Neural progenitor cell (in vitro differentiated cells): Measurements from ENCODE around the gene TSPAN18. TPM values are rescaled to one million over a fixed set of nuclear protein-coding genes. Genes with fewer than 3 reads are reported as not detected.

Source experiments
- DNase-seq: peaks from one replicate; pipeline ENCODE4 v3.0.0-alpha.2; 2016; ENCODE audit warnings: low spot score
- H2AFZ ChIP-seq: fragments of 200-600 bp; sonication (generic); replicated peaks from 2 replicates; pipeline ENCODE4 v1.6.1; 2016; ENCODE audit warnings: antibody characterized with exemption
- H3F3A ChIP-seq: fragments of 200-600 bp; sonication (generic); 2 replicates; pipeline ENCODE4 v1.6.1; 2016; ENCODE audit warnings: antibody characterized with exemption, low read depth
- H3K27ac ChIP-seq: fragments of 200-600 bp; sonication (generic); 2 replicates; pipeline ENCODE4 v1.5.1; 2016; ENCODE audit warnings: mild to moderate bottlenecking
- H3K27me3 ChIP-seq: fragments of 200-600 bp; sonication (generic); 2 replicates; pipeline ENCODE4 v1.6.1; 2016; ENCODE audit warnings: mild to moderate bottlenecking, moderate library complexity
- H3K36me3 ChIP-seq: fragments of 200-600 bp; sonication (generic); 2 replicates; pipeline ENCODE4 v1.5.1; 2016
- H3K4me1 ChIP-seq: fragments of 200-600 bp; sonication (generic); 2 replicates; pipeline ENCODE4 v1.6.1; 2016; ENCODE audit warnings: mixed run types
- H3K4me2 ChIP-seq: fragments of 200-600 bp; sonication (generic); 2 replicates; pipeline ENCODE4 v1.6.1; 2016
- H3K4me3 ChIP-seq: fragments of 200-600 bp; sonication (generic); 2 replicates; pipeline ENCODE4 v1.5.1; 2016
- H3K79me2 ChIP-seq: fragments of 200-600 bp; sonication (generic); 2 replicates; pipeline ENCODE4 v1.6.1; 2016; ENCODE audit warnings: low read depth
- H3K9ac ChIP-seq: fragments of 200-600 bp; sonication (generic); 2 replicates; pipeline ENCODE4 v1.6.1; 2016
- H3K9me3 ChIP-seq: fragments of 200-600 bp; sonication (generic); 2 replicates; pipeline ENCODE4 v1.5.1; 2016; ENCODE audit warnings: low read depth
- H4K20me1 ChIP-seq: fragments of 200-600 bp; sonication (generic); 2 replicates; pipeline ENCODE4 v1.6.1; 2016; ENCODE audit warnings: low read depth
- H3K27ac Mint-ChIP-seq: 3 replicates; pipeline ENCODE4 v1.8.0; 2021; ENCODE audit warnings: mixed read lengths
- H3K27me3 Mint-ChIP-seq: 2 replicates; pipeline ENCODE4 v1.8.0; 2022; ENCODE audit warnings: low read depth, mild to moderate bottlenecking, inconsistent platforms, moderate library complexity, mixed read lengths; ENCODE audit not compliant: insufficient read depth
- H3K36me3 Mint-ChIP-seq: 3 replicates; pipeline ENCODE4 v1.8.0; 2021; ENCODE audit warnings: mixed read lengths
- H3K4me1 Mint-ChIP-seq: 3 replicates; pipeline ENCODE4 v1.8.0; 2021; ENCODE audit warnings: mixed read lengths
- H3K4me3 Mint-ChIP-seq: 3 replicates; pipeline ENCODE4 v1.8.0; 2021; ENCODE audit warnings: mild to moderate bottlenecking, moderate library complexity, mixed read lengths
- H3K9me3 Mint-ChIP-seq: 3 replicates; pipeline ENCODE4 v1.8.0; 2020; ENCODE audit warnings: mixed read lengths
- CTCF ChIP-seq: fragments of 200-600 bp; sonication (generic); IDR thresholded peaks from 2 replicates; pipeline ENCODE4 v1.5.1; 2017; ENCODE audit warnings: antibody characterized with exemption, mild to moderate bottlenecking
- EZH2 ChIP-seq: fragments of 200-600 bp; sonication (generic); IDR thresholded peaks from 2 replicates; pipeline ENCODE4 v1.6.1; 2017; ENCODE audit warnings: antibody characterized with exemption, mild to moderate bottlenecking, moderate library complexity
- EZH2phosphoT487 ChIP-seq: fragments of 200-600 bp; sonication (generic); IDR thresholded peaks from 2 replicates; pipeline ENCODE4 v1.6.1; 2017; ENCODE audit warnings: antibody characterized with exemption
- total RNA-seq: library from RNA; depleted of rRNA; stranded (reverse); fragments of >200 nt; gene quantifications from 2 replicates; pipeline ENCODE4 v1.2.3, GENCODE V29; 2015; ENCODE audit warnings: low replicate concordance

The TSPAN18 gene
- total RNA-seq, 1 donor from 2014 or later: 16.5 TPM

GRCh38 chr11:44946263-44946662, 219.5 kb downstream of the TSPAN18 start:
- peaks cover 61% of the 10 kb centered on the region for H3K4me1 ChIP-seq
- H3K27ac Mint-ChIP-seq: no peak overlapping the region
- no peak overlapping the region for H3K27ac ChIP-seq

GRCh38 chr11:44947114-44947513, 220.4 kb downstream of the TSPAN18 start:
- no peaks in the 10 kb centered on the region for H3K27me3 ChIP-seq
- Mint-ChIP-seq H3K27me3 (peaks cover 5% of the 10 kb centered on the region), H3K27ac (peak overlapping the region; percentile 17), H3K4me3 (no peak overlapping the region), H3K9me3 (no peaks in the 10 kb centered on the region), H3K36me3 (no peaks in the 10 kb centered on the region), H3K4me1 (peaks cover 69% of the 10 kb centered on the region)
- H2AFZ ChIP-seq: no peak overlapping the region
- H3K27ac ChIP-seq: peak overlapping the region; percentile 49
- H3K9ac ChIP-seq: no peak overlapping the region
- no peak for DNase-seq
- TF ChIP-seq EZH2phosphoT487: no peak
- TF ChIP-seq CTCF: no peak
- no peak for TF ChIP-seq EZH2
- H3K4me3 ChIP-seq: no peak overlapping the region
- peaks cover 69% of the 10 kb centered on the region for H3K4me1 ChIP-seq
- no peaks in the 10 kb centered on the region for H3K9me3 ChIP-seq
- peak overlapping the region; percentile 44 for H3K4me2 ChIP-seq
- H3F3A ChIP-seq: peaks cover 57% of the 10 kb centered on the region
- H3K36me3 ChIP-seq: no peaks in the 10 kb centered on the region
- H4K20me1 ChIP-seq: peaks cover 75% of the 10 kb centered on the region
- H3K79me2 ChIP-seq: peaks cover 84% of the 10 kb centered on the region

More at GRCh38 chr11:44946263-44946662, 219.5 kb downstream of the TSPAN18 start:
- no peak for DNase-seq
- H3F3A ChIP-seq: peaks cover 49% of the 10 kb centered on the region
- no peak overlapping the region for H3K9ac ChIP-seq
- Mint-ChIP-seq H3K4me3 (no peak overlapping the region), H3K27me3 (peaks cover 8% of the 10 kb centered on the region), H3K4me1 (peaks cover 70% of the 10 kb centered on the region), H3K36me3 (no peaks in the 10 kb centered on the region), H3K9me3 (no peaks in the 10 kb centered on the region)
- TF ChIP-seq EZH2 (no peak), EZH2phosphoT487 (no peak), CTCF (no peak)
- H3K4me2 ChIP-seq: peak overlapping the region; percentile 44
- peaks cover 92% of the 10 kb centered on the region for H3K79me2 ChIP-seq
- no peak overlapping the region for H2AFZ ChIP-seq
- H3K27me3 ChIP-seq: no peaks in the 10 kb centered on the region
- H3K4me3 ChIP-seq: no peak overlapping the region
- no peaks in the 10 kb centered on the region for H3K9me3 ChIP-seq
- no peaks in the 10 kb centered on the region for H3K36me3 ChIP-seq
- H4K20me1 ChIP-seq: peaks cover 83% of the 10 kb centered on the region

GRCh38 chr11:44948155-44948554, 221.4 kb downstream of the TSPAN18 start:
- no peak overlapping the region for H3K27ac Mint-ChIP-seq
- Histone ChIP-seq H3K79me2 (peaks cover 73% of the 10 kb centered on the region), H2AFZ (no peak overlapping the region), H3K9me3 (no peaks in the 10 kb centered on the region), H3K4me2 (peak overlapping the region; percentile 90), H3F3A (peaks cover 68% of the 10 kb centered on the region), H3K4me3 (no peak overlapping the region), H4K20me1 (peaks cover 64% of the 10 kb centered on the region), H3K4me1 (peaks cover 76% of the 10 kb centered on the region), H3K9ac (no peak overlapping the region), H3K27me3 (no peaks in the 10 kb centered on the region), H3K36me3 (no peaks in the 10 kb centered on the region), H3K27ac (no peak overlapping the region)
- DNase-seq: no peak
- H3K27me3 Mint-ChIP-seq: peaks cover 4% of the 10 kb centered on the region
- no peaks in the 10 kb centered on the region for H3K36me3 Mint-ChIP-seq
- no peaks in the 10 kb centered on the region for H3K9me3 Mint-ChIP-seq
- H3K4me3 Mint-ChIP-seq: peak overlapping the region; percentile 90
- TF ChIP-seq CTCF (no peak), EZH2phosphoT487 (no peak), EZH2 (no peak)
- peaks cover 71% of the 10 kb centered on the region for H3K4me1 Mint-ChIP-seq
